Astrocyte of the spinal cord (primary cell): Measurements from ENCODE around the gene BMP6.

ENCODE experiments used
- DNase-seq: peaks from one replicate; pipeline ENCODE4 v3.0.0; 2011; ENCODE audit warnings: low read depth, low spot score
- H3K4me3 ChIP-seq: 2 replicates; pipeline ENCODE4 v1.5.1; 2011; ENCODE audit warnings: low read depth, mild to moderate bottlenecking, low read length, moderate library complexity
- in situ Hi-C: cut with HindIII; loops from 2 replicates; pipeline ENCODE4 v1.10.0; 2017; ENCODE audit warnings: low sequenced_read_pairs
- TF ChIP-seq, protein P1 (sequence below): IDR thresholded peaks from 2 replicates; pipeline ENCODE4 v1.5.1; 2012; ENCODE audit warnings: low read depth, mild to moderate bottlenecking, low read length, inconsistent platforms

Gene BMP6

DNA sequence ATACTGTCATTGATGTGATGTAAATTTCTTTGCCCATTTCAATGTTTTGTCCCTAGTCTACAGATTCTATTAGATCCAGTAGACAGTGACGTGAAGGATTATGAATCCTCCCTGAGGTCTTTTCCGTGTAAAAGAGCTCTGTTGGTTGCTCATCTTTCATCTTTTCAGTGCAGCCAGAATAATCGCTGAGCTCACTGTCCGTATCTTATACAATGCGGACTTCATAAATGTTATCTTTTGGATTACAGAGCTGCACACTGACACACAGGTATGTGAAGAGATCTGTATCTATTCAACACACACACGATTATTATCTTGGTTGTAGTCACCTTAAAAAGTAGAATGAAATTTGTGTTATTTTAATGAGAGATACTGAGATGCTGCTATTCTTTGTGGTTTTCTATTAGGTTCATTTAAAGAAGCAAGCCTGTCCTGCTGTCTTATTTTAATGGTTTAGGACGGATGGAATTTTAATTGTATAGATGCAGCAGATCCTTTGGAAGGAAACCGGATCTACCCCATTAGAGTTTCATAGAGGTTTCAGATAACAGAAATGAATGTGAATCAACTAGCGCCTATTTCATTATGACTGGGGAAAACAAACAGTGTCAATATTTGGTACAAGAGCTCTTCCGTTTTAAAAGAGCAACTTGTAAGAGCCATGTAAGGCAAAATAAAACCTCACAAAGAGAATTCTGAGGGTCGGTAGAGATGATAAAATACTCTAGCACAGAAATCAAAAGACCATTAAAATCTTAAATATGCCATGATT is 79.4 kb downstream of the BMP6 start:
- in situ Hi-C loops, result no loop called here
- TF ChIP-seq, protein P1, sequence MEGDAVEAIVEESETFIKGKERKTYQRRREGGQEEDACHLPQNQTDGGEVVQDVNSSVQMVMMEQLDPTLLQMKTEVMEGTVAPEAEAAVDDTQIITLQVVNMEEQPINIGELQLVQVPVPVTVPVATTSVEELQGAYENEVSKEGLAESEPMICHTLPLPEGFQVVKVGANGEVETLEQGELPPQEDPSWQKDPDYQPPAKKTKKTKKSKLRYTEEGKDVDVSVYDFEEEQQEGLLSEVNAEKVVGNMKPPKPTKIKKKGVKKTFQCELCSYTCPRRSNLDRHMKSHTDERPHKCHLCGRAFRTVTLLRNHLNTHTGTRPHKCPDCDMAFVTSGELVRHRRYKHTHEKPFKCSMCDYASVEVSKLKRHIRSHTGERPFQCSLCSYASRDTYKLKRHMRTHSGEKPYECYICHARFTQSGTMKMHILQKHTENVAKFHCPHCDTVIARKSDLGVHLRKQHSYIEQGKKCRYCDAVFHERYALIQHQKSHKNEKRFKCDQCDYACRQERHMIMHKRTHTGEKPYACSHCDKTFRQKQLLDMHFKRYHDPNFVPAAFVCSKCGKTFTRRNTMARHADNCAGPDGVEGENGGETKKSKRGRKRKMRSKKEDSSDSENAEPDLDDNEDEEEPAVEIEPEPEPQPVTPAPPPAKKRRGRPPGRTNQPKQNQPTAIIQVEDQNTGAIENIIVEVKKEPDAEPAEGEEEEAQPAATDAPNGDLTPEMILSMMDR, result no peak
- no peak for DNase-seq
- H3K4me3 ChIP-seq, result no peak overlapping the region

DNA sequence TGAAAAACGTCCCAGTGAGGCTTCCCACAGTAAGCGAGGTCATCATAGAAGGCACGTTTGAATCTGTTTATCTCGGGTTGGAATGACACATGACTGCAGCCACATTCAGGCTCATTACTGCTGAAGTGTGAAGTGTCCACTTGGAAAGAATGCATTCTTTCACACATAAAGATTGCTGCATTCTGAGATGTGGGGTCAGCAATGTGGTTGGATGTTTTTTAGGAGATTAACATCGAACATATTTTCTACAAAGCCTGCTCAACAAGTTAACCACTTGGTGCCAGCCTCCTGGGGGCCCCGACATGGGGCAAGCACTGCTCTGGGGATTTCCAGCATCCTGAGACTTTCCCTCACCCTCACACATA is 79.9 kb downstream of the BMP6 start:
- TF ChIP-seq, protein P1, result no peak
- no peak for DNase-seq
- in situ Hi-C loops, result no loop called here
- no peak overlapping the region for H3K4me3 ChIP-seq

DNA sequence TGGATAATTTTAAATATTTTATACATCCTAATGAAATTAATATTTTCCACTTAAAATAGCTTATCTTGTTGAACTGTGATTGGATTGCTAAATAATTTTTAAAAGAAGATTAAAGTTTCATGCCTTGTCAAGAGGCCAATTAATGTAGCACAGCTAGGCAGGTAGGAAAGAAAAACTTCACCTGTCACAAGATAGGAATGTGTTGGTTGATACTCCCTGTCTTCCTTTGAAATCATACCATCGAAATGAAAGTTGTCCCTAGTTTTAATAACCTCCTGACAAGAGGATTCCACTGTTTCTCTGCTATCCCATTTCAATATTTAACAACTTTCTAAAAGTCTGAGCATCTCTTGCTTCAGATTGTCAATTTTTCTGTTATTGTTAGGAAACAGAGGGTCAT is 80.8 kb downstream of the BMP6 start:
- TF ChIP-seq, protein P1, result no peak
- in situ Hi-C loops, result no loop called here
- no peak overlapping the region for H3K4me3 ChIP-seq
- DNase-seq, result no peak

DNA sequence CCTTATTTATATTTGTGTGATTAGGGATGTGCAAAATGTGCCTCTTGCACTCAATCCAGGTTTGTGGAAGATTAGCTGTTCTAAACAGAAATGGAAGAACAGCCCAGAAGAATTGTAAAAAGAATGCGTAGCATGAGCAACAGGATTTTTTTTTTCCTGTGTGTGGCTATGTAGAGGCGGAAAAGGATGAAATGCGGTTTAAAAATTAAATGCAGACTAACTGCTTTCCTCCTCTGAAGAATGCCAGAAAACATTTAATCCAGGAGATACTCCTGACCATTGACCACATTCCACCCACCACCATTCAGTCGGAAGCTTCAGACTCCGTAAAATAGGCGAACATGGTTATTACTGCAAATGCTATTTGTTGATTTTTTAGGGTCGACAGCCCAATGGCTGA is 83.4 kb downstream of the BMP6 start:
- DNase-seq, result no peak
- TF ChIP-seq, protein P1, result no peak
- H3K4me3 ChIP-seq, result no peak overlapping the region
- in situ Hi-C loops, result no loop called here

DNA sequence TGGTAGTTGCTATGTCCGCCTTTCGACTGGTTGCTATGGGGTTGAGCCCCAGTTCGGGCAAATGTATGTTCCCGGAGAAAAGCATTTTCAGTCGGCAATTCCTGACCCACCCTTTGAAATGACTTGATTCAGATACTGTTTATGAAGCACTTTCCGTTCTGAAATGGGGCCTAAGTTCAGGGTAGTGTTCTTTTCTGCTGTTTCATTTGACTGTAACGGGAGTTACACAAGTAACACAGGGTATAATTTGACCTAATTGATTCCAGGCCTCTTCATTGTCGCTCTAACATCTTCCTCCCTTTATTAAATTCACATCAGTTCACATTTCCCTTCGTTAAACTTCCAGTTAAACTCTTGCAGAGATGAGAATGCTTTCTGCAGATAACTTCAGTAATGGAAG is 85.5 kb downstream of the BMP6 start:
- TF ChIP-seq, protein P1, result no peak
- DNase-seq, result no peak
- H3K4me3 ChIP-seq, result no peak overlapping the region
- in situ Hi-C loops, result no loop called here

DNA sequence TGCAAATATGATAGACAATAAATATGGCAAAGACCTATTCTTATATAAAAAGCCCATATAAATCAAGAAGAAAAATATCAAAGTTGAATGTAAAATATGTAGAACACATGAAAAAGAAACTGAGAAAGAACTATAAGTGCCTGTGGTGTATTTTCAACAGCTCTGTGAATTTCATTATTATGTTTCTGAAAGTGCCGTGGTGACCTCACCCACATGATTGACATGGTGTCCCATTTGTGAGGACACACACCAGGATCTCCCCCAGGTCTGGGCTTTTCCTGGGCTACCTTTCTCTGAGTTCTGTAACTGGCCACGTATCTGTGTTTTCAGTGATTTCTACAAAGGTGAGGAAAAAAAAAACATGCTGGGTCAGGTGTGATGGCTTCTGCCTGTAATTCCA is 86.7 kb downstream of the BMP6 start:
- DNase-seq, result no peak
- TF ChIP-seq, protein P1, result no peak
- H3K4me3 ChIP-seq, result no peak overlapping the region
- in situ Hi-C loops, result no loop called here
